ENCODE results near the gene RAB33A.

RAB33A gene
- 1.8 to 13.6 (median 9.6) reads per million in 9 experiments for total RNA-seq

- Mint-ChIP-seq H3K27ac (peak within 1 kb of the TSS; percentile 87), H3K36me3 (ENCODE audit: insufficient read depth) (peaks cover 11% of the 10 kb centered on the region), H3K9me3 (no peaks in the 10 kb centered on the region), H3K27me3 (no peaks in the 10 kb centered on the region), H3K4me1 (ENCODE audit: low read depth in 2 of 2) (peaks cover 27 to 31% of the 10 kb centered on the region in 2 donors), H3K4me3 (peak within 1 kb of the TSS; percentile 89)
- DNase-seq (peak; percentile 17 to 22 (median 20)), ATAC-seq (replicated peaks) (peak; percentile 63)
These were observed at the start of gene RAB33A for GRCh38 chrX:130171446-130172126. Gene RAB33A (plus strand): TSS chrX:130171962. CDS start chrX:130172063, 101 bp downstream.

GRCh38 chrX:130124577-130124976, 47.2 kb upstream of the RAB33A start:
- no peak for ATAC-seq (replicated peaks)
- DNase-seq = no peak
- peaks cover 9% of the 10 kb centered on the region for H3K36me3 Mint-ChIP-seq (ENCODE audit: insufficient read depth)
- no peaks in the 10 kb centered on the region for H3K9me3 Mint-ChIP-seq
- peaks cover 3 to 5% of the 10 kb centered on the region in 2 donors for H3K4me1 Mint-ChIP-seq (ENCODE audit: low read depth in 2 of 2)
- no peak overlapping the region for H3K4me3 Mint-ChIP-seq
- H3K27me3 Mint-ChIP-seq = no peaks in the 10 kb centered on the region
- H3K27ac Mint-ChIP-seq = no peak overlapping the region

- H3K4me1 Mint-ChIP-seq (ENCODE audit: low read depth in 2 of 2) = peaks cover under 1 to 1% of the 10 kb centered on the region in 2 donors
- no peaks in the 10 kb centered on the region for H3K27me3 Mint-ChIP-seq
These were observed 46.5 kb upstream of the RAB33A start for GRCh38 chrX:130125091-130125874.

GRCh38 chrX:130130990-130131389, 40.8 kb upstream of the RAB33A start:
- ATAC-seq (replicated peaks) = no peak
- H3K27me3 Mint-ChIP-seq = no peaks in the 10 kb centered on the region
- peaks cover 37% of the 10 kb centered on the region for H3K36me3 Mint-ChIP-seq (ENCODE audit: insufficient read depth)
- H3K4me3 Mint-ChIP-seq = no peak overlapping the region
- H3K27ac Mint-ChIP-seq = no peak overlapping the region
- no peak for DNase-seq
- H3K4me1 Mint-ChIP-seq (ENCODE audit: low read depth in 2 of 2) = no peaks in the 10 kb centered on the region
- H3K9me3 Mint-ChIP-seq = no peaks in the 10 kb centered on the region

More at GRCh38 chrX:130125091-130125874, 46.5 kb upstream of the RAB33A start:
- no peak for ATAC-seq (replicated peaks)
- Mint-ChIP-seq H3K4me3 (no peak overlapping the region), H3K9me3 (no peaks in the 10 kb centered on the region), H3K27ac (no peak overlapping the region), H3K36me3 (ENCODE audit: insufficient read depth) (peaks cover 11% of the 10 kb centered on the region)
- DNase-seq = no peak

- DNase-seq = no peak
- Mint-ChIP-seq H3K36me3 (ENCODE audit: insufficient read depth) (peaks cover 41% of the 10 kb centered on the region), H3K4me1 (ENCODE audit: low read depth in 2 of 2) (no peaks in the 10 kb centered on the region), H3K27ac (no peak overlapping the region), H3K9me3 (no peaks in the 10 kb centered on the region), H3K27me3 (no peaks in the 10 kb centered on the region), H3K4me3 (no peak overlapping the region)
- ATAC-seq (replicated peaks) = no peak
These were observed 35.3 kb upstream of the RAB33A start for GRCh38 chrX:130136496-130136895.

GRCh38 chrX:130136961-130137360, 34.8 kb upstream of the RAB33A start:
- H3K27ac Mint-ChIP-seq = no peak overlapping the region
- H3K4me3 Mint-ChIP-seq = no peak overlapping the region
- peaks cover 38% of the 10 kb centered on the region for H3K36me3 Mint-ChIP-seq (ENCODE audit: insufficient read depth)
- DNase-seq (no peak), ATAC-seq (replicated peaks) (no peak)
- H3K4me1 Mint-ChIP-seq (ENCODE audit: low read depth in 2 of 2) = no peaks in the 10 kb centered on the region
- H3K27me3 Mint-ChIP-seq = no peaks in the 10 kb centered on the region
- no peaks in the 10 kb centered on the region for H3K9me3 Mint-ChIP-seq

- Mint-ChIP-seq H3K36me3 (ENCODE audit: insufficient read depth) (peaks cover 29% of the 10 kb centered on the region), H3K27me3 (no peaks in the 10 kb centered on the region), H3K27ac (peak overlapping the region in 1 of 2 donors; percentile 76), H3K9me3 (no peaks in the 10 kb centered on the region), H3K4me3 (no peak overlapping the region), H3K4me1 (ENCODE audit: low read depth in 2 of 2) (no peaks in the 10 kb centered on the region)
- DNase-seq (no peak), ATAC-seq (replicated peaks) (no peak)
These were observed 32.1 kb upstream of the RAB33A start for GRCh38 chrX:130139474-130140201.

- no peak for ATAC-seq (replicated peaks)
- H3K27me3 Mint-ChIP-seq = no peaks in the 10 kb centered on the region
- no peak overlapping the region for H3K4me3 Mint-ChIP-seq
- no peaks in the 10 kb centered on the region for H3K9me3 Mint-ChIP-seq
- H3K36me3 Mint-ChIP-seq (ENCODE audit: insufficient read depth) = peaks cover 31% of the 10 kb centered on the region
- peak overlapping the region; percentile 24 to 80 for H3K27ac Mint-ChIP-seq
- no peaks in the 10 kb centered on the region for H3K4me1 Mint-ChIP-seq (ENCODE audit: low read depth in 2 of 2)
- DNase-seq = no peak
These were observed 27.3 kb upstream of the RAB33A start for GRCh38 chrX:130144509-130144908.

GRCh38 chrX:130145123-130145522, 26.6 kb upstream of the RAB33A start:
- DNase-seq (no peak), ATAC-seq (replicated peaks) (no peak)
- Mint-ChIP-seq H3K27ac (peak overlapping the region in 1 of 2 donors; percentile 80), H3K9me3 (no peaks in the 10 kb centered on the region), H3K27me3 (no peaks in the 10 kb centered on the region), H3K4me3 (no peak overlapping the region), H3K4me1 (ENCODE audit: low read depth in 2 of 2) (no peaks in the 10 kb centered on the region), H3K36me3 (ENCODE audit: insufficient read depth) (peaks cover 28% of the 10 kb centered on the region)

GRCh38 chrX:130147631-130148030, 24.1 kb upstream of the RAB33A start:
- no peaks in the 10 kb centered on the region for H3K27me3 Mint-ChIP-seq
- H3K36me3 Mint-ChIP-seq (ENCODE audit: insufficient read depth) = peaks cover 30% of the 10 kb centered on the region
- DNase-seq (no peak), ATAC-seq (replicated peaks) (no peak)
- H3K9me3 Mint-ChIP-seq = no peaks in the 10 kb centered on the region
- no peaks in the 10 kb centered on the region for H3K4me1 Mint-ChIP-seq (ENCODE audit: low read depth in 2 of 2)
- no peak overlapping the region for H3K27ac Mint-ChIP-seq
- no peak overlapping the region for H3K4me3 Mint-ChIP-seq

GRCh38 chrX:130155564-130155963, 16.2 kb upstream of the RAB33A start:
- Mint-ChIP-seq H3K36me3 (ENCODE audit: insufficient read depth) (peaks cover 7% of the 10 kb centered on the region), H3K4me3 (no peak overlapping the region), H3K27me3 (no peaks in the 10 kb centered on the region), H3K9me3 (no peaks in the 10 kb centered on the region), H3K4me1 (ENCODE audit: low read depth in 2 of 2) (no peaks in the 10 kb centered on the region), H3K27ac (peak overlapping the region in 1 of 2 donors; percentile 35)
- DNase-seq (no peak), ATAC-seq (replicated peaks) (no peak)

GRCh38 chrX:130158311-130158710, 13.5 kb upstream of the RAB33A start:
- Mint-ChIP-seq H3K4me3 (no peak overlapping the region), H3K27ac (no peak overlapping the region), H3K27me3 (no peaks in the 10 kb centered on the region), H3K9me3 (no peaks in the 10 kb centered on the region), H3K4me1 (ENCODE audit: low read depth in 2 of 2) (peaks cover 0 to 8% of the 10 kb centered on the region in 2 donors), H3K36me3 (ENCODE audit: insufficient read depth) (no peaks in the 10 kb centered on the region)
- ATAC-seq (replicated peaks) (no peak), DNase-seq (no peak)

- Mint-ChIP-seq H3K27me3 (no peaks in the 10 kb centered on the region), H3K27ac (no peak overlapping the region), H3K4me3 (no peak overlapping the region), H3K4me1 (ENCODE audit: low read depth in 2 of 2) (peaks cover 0 to 8% of the 10 kb centered on the region in 2 donors), H3K9me3 (no peaks in the 10 kb centered on the region), H3K36me3 (ENCODE audit: insufficient read depth) (no peaks in the 10 kb centered on the region)
- ATAC-seq (replicated peaks) (no peak), DNase-seq (no peak)
These were observed 12.0 kb upstream of the RAB33A start for GRCh38 chrX:130159776-130160175.

All from effector memory CD8-positive, alpha-beta T cell (primary cell).